ENCODE measurements around the gene LOXHD1.

LOXHD1 gene

DNA sequence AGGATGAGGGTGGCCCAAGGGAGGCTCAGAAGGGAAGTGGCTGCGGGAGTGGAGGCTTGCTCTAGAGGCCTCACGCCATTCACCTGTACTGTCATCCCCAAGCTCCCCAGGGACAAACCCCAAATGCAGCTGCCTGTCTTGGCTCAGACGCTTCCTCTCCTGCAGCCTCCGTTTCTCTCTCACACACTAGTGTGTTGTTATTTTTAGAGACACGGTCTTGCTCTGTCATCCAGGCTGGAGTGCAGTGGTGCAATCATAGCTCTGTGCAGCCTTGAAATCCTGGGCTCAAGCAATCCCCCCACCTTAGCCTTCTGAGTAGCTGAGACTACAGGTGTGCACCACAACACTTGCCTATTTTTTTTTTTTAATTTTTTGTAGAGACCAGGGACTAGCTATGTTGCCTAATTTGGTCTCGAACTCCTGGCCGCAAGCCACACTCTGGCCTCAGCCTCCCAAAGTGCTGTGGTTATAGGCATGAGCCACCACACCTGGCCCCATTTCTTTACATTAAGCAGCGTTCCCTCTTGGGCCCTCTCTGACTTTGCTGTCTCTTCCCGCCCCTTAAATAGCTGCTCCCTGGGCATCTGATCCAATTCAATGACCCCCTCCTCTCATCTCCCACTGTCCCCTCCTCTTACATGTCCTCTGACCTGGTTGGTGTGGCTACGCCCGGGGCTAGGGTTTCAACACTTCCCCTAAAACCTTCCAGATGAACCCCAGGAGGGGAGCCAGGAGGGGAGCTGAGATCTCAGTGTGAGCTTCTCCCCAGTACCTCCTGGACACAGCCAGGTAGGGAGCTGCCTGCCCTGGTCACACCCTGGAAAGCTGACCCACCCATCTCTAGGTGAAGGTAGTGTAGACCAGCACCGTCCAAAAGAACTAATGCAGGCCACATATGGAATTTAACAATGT lies 24.0 kb upstream of the LOXHD1 start:
- H3K4me3 ChIP-seq (ENCODE audit: control insufficient read depth, low read depth, low read length) = no peak overlapping the region
- no peak for DNase-seq (ENCODE audit: low read depth)
- TF ChIP-seq, protein P1, sequence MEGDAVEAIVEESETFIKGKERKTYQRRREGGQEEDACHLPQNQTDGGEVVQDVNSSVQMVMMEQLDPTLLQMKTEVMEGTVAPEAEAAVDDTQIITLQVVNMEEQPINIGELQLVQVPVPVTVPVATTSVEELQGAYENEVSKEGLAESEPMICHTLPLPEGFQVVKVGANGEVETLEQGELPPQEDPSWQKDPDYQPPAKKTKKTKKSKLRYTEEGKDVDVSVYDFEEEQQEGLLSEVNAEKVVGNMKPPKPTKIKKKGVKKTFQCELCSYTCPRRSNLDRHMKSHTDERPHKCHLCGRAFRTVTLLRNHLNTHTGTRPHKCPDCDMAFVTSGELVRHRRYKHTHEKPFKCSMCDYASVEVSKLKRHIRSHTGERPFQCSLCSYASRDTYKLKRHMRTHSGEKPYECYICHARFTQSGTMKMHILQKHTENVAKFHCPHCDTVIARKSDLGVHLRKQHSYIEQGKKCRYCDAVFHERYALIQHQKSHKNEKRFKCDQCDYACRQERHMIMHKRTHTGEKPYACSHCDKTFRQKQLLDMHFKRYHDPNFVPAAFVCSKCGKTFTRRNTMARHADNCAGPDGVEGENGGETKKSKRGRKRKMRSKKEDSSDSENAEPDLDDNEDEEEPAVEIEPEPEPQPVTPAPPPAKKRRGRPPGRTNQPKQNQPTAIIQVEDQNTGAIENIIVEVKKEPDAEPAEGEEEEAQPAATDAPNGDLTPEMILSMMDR (IDR thresholded peaks at IDR 0.05; ENCODE audit: control insufficient read depth, insufficient read depth, low read depth, low read length, missing control alignments) = no peak

DNA sequence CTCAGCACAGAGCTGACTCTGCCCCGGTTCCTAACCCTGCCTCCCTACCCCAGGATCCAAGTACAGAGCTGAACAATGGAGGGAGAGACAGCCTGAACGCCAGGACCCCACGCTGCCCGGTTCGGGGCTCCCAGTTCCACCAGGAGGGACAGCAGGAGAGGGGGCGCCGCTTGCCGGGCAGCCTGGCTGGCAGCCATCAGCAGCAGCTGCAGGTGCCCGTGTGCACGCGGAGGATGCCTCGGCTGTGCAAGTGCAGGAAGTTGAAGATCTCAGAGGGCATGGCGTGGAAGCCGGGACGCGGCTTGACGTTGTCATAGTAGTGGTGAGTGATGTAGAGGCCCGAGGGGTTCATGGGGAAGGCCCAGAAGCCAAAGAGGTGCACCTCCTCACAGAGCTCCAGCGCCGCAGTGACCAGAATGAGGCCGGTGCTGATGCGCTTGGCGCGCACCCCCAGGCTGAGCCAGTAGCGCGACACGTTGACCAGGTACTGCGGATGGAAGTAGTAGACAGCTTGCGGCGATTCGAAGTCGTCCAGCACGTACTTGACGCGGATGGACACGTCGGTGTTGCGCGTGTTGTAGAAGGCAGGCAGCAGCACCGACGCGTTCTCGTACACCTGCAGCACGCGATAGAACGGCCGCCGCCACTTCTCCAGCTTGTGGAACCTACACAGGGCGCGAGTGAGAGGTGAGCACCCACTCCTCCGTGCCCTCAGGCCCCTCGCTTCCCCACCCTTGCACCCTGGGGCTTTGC lies 23.0 kb upstream of the LOXHD1 start:
- TF ChIP-seq, protein P1 (IDR thresholded peaks at IDR 0.05; ENCODE audit: control insufficient read depth, insufficient read depth, low read depth, low read length, missing control alignments) = no peak
- no peak for DNase-seq (ENCODE audit: low read depth)
- no peak overlapping the region for H3K4me3 ChIP-seq (ENCODE audit: control insufficient read depth, low read depth, low read length)

DNA sequence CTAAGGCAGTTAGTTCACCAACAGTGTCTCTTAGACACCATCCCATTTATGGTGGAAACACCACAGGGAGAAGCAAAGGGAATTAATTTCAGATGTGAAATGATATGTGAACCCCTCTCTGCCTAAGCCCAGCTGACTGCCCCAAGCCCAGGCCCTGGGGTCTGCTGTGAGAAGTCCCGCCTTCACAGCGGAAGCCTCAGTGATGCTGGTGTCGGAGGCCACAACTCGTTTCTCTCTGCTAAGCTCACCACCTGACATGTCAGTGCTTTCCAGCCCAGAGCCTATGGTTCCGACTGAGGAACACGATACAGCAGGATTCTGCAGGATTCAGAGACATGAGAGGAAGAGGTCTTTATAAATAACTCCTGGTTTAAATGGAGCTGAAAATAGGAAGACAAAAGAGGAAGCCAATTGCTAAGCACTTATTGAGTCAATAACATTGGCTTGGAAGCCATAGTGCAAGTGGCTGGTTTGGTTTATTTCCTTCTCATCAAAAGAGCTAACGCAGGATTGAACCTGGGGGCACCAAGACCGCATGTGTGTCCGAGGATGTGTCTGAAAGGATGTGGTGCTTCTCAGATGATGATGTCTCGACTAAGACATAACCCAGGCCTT lies 21.9 kb upstream of the LOXHD1 start:
- TF ChIP-seq, protein P1 (IDR thresholded peaks at IDR 0.05; ENCODE audit: control insufficient read depth, insufficient read depth, low read depth, low read length, missing control alignments) = no peak
- no peak overlapping the region for H3K4me3 ChIP-seq (ENCODE audit: control insufficient read depth, low read depth, low read length)
- DNase-seq (ENCODE audit: low read depth) = no peak

DNA sequence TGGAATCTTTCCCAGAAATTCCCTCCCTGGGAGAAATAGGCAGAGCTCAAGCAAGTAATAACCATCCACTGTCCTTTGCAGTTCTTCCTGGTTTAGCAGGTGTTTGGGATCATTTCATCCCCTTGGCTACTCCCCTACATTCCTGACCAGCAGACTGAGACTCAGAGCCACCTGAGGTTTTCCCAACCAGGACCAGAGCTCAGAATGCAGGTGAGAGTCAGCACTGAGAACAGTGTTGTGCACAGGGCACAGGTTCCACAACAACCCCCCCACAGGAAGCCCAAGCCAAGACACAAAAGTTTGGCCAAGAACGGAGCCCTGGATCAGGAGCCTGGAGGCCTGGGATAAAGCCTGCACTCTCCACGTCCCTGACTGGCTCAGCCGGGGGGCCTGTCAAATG lies 21.0 kb upstream of the LOXHD1 start:
- H3K4me3 ChIP-seq (ENCODE audit: control insufficient read depth, low read depth, low read length) = no peak overlapping the region
- TF ChIP-seq, protein P1 (IDR thresholded peaks at IDR 0.05; ENCODE audit: control insufficient read depth, insufficient read depth, low read depth, low read length, missing control alignments) = no peak
- DNase-seq (ENCODE audit: low read depth) = no peak

DNA sequence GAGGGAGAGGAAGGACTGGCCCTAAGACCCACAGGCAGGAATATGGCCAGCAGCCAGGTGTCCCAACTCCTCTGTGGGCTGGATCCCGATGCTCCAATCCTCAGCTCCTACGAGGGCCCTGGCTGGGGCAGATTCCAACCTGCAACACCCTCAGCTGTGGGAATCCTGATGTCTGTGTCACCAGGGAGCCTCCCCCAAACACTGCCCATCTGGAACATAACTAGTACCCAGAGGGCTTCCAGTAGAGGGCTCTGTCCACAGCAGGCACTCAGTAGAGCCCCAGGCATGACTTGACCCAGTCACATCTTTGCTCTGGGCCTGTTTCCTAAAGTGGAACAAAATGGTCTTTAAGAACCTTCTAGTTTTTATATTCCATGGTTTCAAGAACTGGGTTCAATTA lies 20.6 kb upstream of the LOXHD1 start:
- no peak overlapping the region for H3K4me3 ChIP-seq (ENCODE audit: control insufficient read depth, low read depth, low read length)
- TF ChIP-seq, protein P1 (IDR thresholded peaks at IDR 0.05; ENCODE audit: control insufficient read depth, insufficient read depth, low read depth, low read length, missing control alignments) = peak; percentile 30
- no peak for DNase-seq (ENCODE audit: low read depth)

DNA sequence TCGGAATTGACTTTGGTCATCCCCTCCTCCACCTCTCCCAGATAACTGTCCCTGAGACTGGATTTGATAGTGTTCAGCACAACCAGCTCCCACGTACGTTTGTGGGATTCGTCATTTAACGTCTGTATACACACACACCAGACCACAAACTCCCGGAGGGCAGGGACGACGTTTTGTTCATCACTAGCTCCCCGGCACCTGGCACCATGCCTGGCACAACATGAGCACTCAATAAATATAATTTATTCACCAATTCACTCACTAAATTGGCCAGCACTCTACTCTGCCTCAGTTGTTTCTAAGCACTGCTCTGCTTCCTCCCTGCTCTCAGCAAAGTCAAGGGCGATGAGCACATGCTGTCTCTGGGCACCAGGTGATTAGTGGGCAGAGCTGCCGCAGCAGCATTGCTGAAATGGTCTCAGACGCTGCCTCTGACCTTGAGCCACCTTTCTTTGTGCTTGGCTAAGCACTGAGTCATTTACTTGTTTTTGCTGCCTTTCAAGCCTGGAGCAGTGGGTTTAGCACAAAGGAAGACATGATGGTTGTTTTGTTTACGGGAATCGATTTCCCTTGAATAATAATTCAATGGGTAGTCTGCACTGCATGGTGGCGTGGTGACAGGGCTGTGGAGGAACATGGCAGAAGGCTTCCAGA lies 19.3 kb upstream of the LOXHD1 start:
- no peak overlapping the region for H3K4me3 ChIP-seq (ENCODE audit: control insufficient read depth, low read depth, low read length)
- TF ChIP-seq, protein P1 (IDR thresholded peaks at IDR 0.05; ENCODE audit: control insufficient read depth, insufficient read depth, low read depth, low read length, missing control alignments) = no peak
- no peak for DNase-seq (ENCODE audit: low read depth)
